GM21576 (cell line): ENCODE measurements around the gene ARHGAP21.

Source experiments
- ATAC-seq: cut with Tn5 transposase; IDR thresholded peaks from one replicate; pipeline ENCODE4 v1.9.1; 2021; ENCODE audit warnings: mild to moderate bottlenecking, moderate library complexity; ENCODE audit not compliant: unreplicated experiment

Gene ARHGAP21

DNA sequence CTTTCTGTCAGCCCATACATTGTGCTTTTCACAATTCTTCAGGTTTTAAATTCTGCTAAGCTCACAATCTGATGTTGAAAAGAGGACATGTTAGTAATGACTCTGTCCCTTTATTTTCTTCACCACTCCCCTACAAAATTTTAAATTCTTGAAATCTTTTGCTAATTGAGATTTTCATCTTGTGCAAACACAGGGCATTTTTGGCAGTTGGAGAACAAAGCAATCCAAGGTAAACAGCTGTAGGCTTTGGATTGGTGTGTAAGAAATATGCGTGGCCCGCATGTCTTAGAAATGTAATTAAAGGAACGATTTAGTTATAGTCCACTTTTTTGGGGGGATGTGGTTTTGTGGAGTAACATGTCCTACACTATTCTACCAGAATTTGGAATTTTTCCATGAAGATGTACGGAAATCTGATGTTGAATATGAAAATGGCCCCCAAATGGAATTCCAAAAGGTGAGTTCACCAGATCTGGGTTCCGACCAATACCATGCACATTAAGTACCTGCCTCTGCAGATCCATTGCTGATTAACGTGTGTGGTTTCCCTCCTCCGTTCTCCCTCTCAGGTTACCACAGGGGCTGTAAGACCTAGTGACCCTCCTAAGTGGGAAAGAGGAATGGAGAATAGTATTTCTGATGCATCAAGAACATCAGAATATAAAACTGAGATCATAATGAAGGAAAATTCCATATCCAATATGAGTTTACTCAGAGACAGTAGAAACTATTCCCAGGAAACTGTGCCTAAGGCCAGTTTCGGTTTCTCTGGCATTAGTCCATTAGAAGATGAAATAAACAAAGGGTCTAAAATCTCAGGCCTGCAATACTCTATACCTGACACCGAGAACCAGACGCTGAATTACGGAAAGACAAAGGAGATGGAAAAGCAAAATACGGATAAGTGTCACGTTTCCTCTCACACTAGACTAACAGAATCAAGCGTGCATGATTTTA is 181.1 kb downstream of the ARHGAP21 start:
- no peak for ATAC-seq

- ATAC-seq = no peak
Measured at GRCh38 chr10:24541239-24541753, 182.4 kb downstream of the ARHGAP21 start.

- ATAC-seq = no peak
Measured at GRCh38 chr10:24536636-24537035, 187.1 kb downstream of the ARHGAP21 start.

DNA sequence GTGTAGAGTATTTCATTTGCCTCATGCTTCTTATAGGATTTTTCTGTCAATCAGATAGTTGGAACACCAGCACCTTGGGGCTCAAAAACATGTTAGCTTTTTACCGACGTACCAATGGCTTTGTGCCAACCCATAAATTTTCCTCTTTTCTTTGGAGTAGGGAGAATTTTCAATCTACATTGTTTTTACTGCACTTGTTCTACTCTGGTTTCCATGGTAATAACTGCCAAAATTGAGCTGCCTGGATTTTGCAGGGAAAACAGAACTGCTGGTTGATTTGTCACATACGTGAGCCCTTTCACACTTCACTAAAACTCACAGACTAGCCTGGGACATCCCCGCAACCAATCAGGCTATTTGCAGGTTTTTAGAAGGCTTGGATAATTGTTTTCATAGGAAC is 189.7 kb downstream of the ARHGAP21 start:
- no peak for ATAC-seq
